ENCODE results near the gene FCHSD2. TPM values are rescaled to one million over a fixed set of nuclear protein-coding genes. Genes with fewer than 3 reads are reported as not detected.

The FCHSD2 gene
- total RNA-seq, 1 experiment from 2014 or later: 7.1 TPM

DNA sequence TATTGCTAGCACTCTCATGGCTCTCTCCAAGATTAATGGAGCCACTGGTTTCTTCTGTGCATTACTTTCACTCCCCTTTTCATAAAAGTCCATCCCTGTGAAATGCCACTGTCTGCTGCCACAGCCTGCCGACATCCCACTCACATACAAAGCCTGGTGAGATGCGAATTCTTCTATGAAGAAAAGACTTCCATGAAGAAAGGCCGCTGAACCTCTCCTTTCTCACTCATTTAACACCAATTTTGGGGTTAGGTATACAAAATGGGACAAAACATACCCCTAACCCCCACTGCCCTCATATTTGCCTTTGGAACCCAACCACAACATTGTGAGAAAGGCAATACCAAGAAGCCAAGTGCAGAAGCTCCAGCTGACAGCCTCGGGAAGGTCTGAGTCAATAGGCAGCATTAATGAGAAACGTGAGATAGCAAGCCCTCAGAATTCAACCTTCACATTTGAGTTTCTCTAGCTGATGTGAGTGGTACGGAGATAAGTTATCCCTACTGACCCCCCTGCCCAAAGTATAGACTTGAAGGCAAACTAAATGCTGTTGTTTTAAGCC, 171.5 kb downstream of the FCHSD2 start:
- Histone ChIP-seq H3K27me3 (ENCODE audit: low read length) (no peaks in the 10 kb centered on the region), H2AFZ (ENCODE audit: low read length) (no peak overlapping the region), H4K20me1 (ENCODE audit: low read length) (no peaks in the 10 kb centered on the region), H3K4me3 (ENCODE audit: low read length) (no peak overlapping the region), H3K27ac (ENCODE audit: low read length) (peak overlapping the region; percentile 34; the same call in 1 of the 2 replicates), H3K9ac (ENCODE audit: low read length) (no peak overlapping the region), H3F3A (ENCODE audit: low read length, unreplicated experiment) (no peaks in the 10 kb centered on the region), H3K4me1 (ENCODE audit: insufficient read depth, low read length) (peaks cover 21% of the 10 kb centered on the region), H3K79me2 (ENCODE audit: low read length) (no peaks in the 10 kb centered on the region), H3K4me2 (ENCODE audit: low read length) (peak overlapping the region; percentile 12; the same call in 1 of the 2 replicates), H3K9me3 (ENCODE audit: low read length) (no peaks in the 10 kb centered on the region), H3K9me2 (replicated peaks; ENCODE audit: low read length) (no peaks in the 10 kb centered on the region), H3K36me3 (ENCODE audit: low read depth, low read length) (no peaks in the 10 kb centered on the region)
- ChIA-PET CTCF (no interaction called here), POLR2A (ENCODE audit: unreplicated experiment) (no interaction called here)
- intact Hi-C loops (cut with micrococcal nuclease): no loop called here
- no peak for ATAC-seq
- no TSS peak for BruUV-seq (replicated peaks)
- TF ChIP-seq EZH2phosphoT487 (IDR thresholded peaks at IDR 0.05; ENCODE audit: borderline replicate concordance, low read length) (no peak), CTCF (conservative IDR thresholded peaks at IDR 0.05; ENCODE audit: low read depth, low read length) (no peak), EZH2 (IDR thresholded peaks at IDR 0.05; ENCODE audit: low read length, unreplicated experiment) (no peak)
- no peak for DNase-seq

DNA sequence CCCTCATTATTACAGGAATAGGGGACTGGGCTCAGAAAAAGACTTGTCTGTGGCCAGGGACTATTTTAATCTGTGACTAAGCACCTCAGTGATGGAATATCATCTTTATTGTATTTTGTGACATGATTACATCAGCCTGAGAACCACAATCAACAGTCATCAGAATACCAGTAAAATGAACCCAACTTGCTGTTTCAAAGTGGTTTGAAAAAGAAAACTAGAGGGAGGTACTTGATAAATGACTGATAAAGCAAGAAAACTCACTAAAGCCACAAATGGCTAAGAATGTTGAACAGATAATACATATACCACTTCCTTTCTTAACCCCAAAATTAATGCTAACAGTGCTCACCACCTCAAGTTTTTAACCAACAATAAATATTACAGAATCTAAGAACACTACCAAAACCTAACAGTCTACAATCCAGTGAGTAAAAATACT, 172.2 kb downstream of the FCHSD2 start:
- DNase-seq (peak; percentile 70), ATAC-seq (peak; percentile 80)
- Histone ChIP-seq H3K27ac (ENCODE audit: low read length) (peak overlapping the region; percentile 34), H3K4me1 (ENCODE audit: insufficient read depth, low read length) (peaks cover 20% of the 10 kb centered on the region), H3K79me2 (ENCODE audit: low read length) (no peaks in the 10 kb centered on the region), H3K27me3 (ENCODE audit: low read length) (no peaks in the 10 kb centered on the region), H2AFZ (ENCODE audit: low read length) (no peak overlapping the region), H3K36me3 (ENCODE audit: low read depth, low read length) (no peaks in the 10 kb centered on the region), H3K9me3 (ENCODE audit: low read length) (no peaks in the 10 kb centered on the region), H3K4me3 (ENCODE audit: low read length) (no peak overlapping the region), H3F3A (ENCODE audit: low read length, unreplicated experiment) (no peaks in the 10 kb centered on the region), H3K4me2 (ENCODE audit: low read length) (peak overlapping the region; percentile 12; the same call in 1 of the 2 replicates), H3K9ac (ENCODE audit: low read length) (no peak overlapping the region), H4K20me1 (ENCODE audit: low read length) (no peaks in the 10 kb centered on the region), H3K9me2 (replicated peaks; ENCODE audit: low read length) (no peaks in the 10 kb centered on the region)
- TF ChIP-seq EZH2 (IDR thresholded peaks at IDR 0.05; ENCODE audit: low read length, unreplicated experiment) (no peak), EZH2phosphoT487 (IDR thresholded peaks at IDR 0.05; ENCODE audit: borderline replicate concordance, low read length) (no peak), CTCF (conservative IDR thresholded peaks at IDR 0.05; ENCODE audit: low read depth, low read length) (no peak)
- ChIA-PET POLR2A (ENCODE audit: unreplicated experiment) (no interaction called here), CTCF (no interaction called here)
- intact Hi-C loops (cut with micrococcal nuclease): no loop called here
- no TSS peak for BruUV-seq (replicated peaks)

- no TSS peak for BruUV-seq (replicated peaks)
- H3K27me3 ChIP-seq (ENCODE audit: low read length): no peaks in the 10 kb centered on the region
- no peaks in the 10 kb centered on the region for H3K9me3 ChIP-seq (ENCODE audit: low read length)
- H3K9me2 ChIP-seq (replicated peaks; ENCODE audit: low read length): no peaks in the 10 kb centered on the region
- DNase-seq (no peak), ATAC-seq (no peak)
- TF ChIP-seq EZH2 (IDR thresholded peaks at IDR 0.05; ENCODE audit: low read length, unreplicated experiment): no peak
- no peak for TF ChIP-seq EZH2phosphoT487 (IDR thresholded peaks at IDR 0.05; ENCODE audit: borderline replicate concordance, low read length)
- TF ChIP-seq CTCF (conservative IDR thresholded peaks at IDR 0.05; ENCODE audit: low read depth, low read length): no peak
- no peaks in the 10 kb centered on the region for H3K36me3 ChIP-seq (ENCODE audit: low read depth, low read length)
- no peaks in the 10 kb centered on the region for H3K79me2 ChIP-seq (ENCODE audit: low read length)
- CTCF ChIA-PET: no interaction called here
- H3K27ac ChIP-seq (ENCODE audit: low read length): no peak overlapping the region
- no peaks in the 10 kb centered on the region for H3F3A ChIP-seq (ENCODE audit: low read length, unreplicated experiment)
- H3K4me2 ChIP-seq (ENCODE audit: low read length): no peak overlapping the region
- H3K9ac ChIP-seq (ENCODE audit: low read length): no peak overlapping the region
- no peaks in the 10 kb centered on the region for H4K20me1 ChIP-seq (ENCODE audit: low read length)
- POLR2A ChIA-PET (ENCODE audit: unreplicated experiment): no interaction called here
- peaks cover 20% of the 10 kb centered on the region for H3K4me1 ChIP-seq (ENCODE audit: insufficient read depth, low read length)
- intact Hi-C loops (cut with micrococcal nuclease): no loop called here
- no peak overlapping the region for H2AFZ ChIP-seq (ENCODE audit: low read length)
- H3K4me3 ChIP-seq (ENCODE audit: low read length): no peak overlapping the region
Observed at GRCh38 chr11:72968390-72968789, 173.7 kb downstream of the FCHSD2 start.
